Stimulated activated CD4-positive, alpha-beta T cell treated with anti-CD3 and anti-CD28 coated beads, Interleukin-2, amount 100 ng/mL, for 24 hours (primary cell): ENCODE results near the gene KDM3B.

Experiments used
- DNase-seq, 2 donors: peaks; one replicate each; pipeline ENCODE4 v3.0.0-alpha.2; 2020

The KDM3B gene

DNA sequence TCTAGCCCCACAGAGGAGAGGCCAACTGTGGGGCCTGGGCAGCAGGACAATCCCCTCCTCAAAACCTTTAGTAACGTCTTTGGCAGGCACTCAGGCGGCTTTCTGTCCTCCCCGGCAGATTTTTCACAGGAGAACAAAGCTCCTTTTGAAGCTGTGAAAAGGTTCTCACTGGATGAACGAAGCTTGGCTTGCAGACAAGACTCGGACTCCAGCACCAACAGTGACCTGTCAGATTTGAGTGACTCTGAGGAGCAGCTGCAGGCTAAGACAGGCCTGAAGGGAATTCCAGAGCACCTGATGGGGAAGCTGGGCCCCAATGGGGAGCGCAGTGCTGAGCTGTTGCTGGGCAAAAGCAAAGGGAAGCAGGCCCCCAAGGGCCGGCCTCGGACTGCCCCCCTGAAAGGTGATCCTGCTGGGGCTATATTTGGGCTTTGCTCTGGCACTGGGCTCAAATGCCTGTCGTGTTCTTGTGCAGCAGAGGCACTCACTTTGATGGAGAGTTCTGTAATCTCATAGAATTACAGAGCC is 39.4 kb downstream of the KDM3B start:
- DNase-seq: no peak

DNA sequence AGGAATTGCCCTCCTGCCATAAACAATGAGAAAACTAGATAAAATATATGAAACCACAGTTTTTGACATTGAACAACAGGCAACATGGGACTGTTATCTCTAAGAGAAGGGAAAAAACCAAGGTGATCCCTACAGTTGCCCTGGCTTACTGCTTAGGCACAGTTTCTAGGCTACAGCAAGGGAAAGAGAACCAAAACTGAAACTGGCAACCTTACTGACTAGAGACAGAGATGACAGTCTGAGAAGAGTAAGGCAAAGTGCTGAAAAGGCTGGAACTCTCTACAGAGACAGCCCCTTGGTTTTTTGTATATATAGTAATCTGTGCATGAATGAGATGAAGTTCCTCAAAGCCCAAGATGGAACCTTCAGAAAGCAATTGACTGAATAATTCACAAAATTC is 50.2 kb downstream of the KDM3B start:
- DNase-seq: no peak

GRCh38 chr5:138408023-138408422 is 55.5 kb downstream of the KDM3B start:
- peak in 1 of 2 donors; percentile 13 for DNase-seq

- peak; percentile 24 to 40 for DNase-seq
Measured at GRCh38 chr5:138410996-138411640, 58.6 kb downstream of the KDM3B start.

GRCh38 chr5:138418444-138418843 is 66.0 kb downstream of the KDM3B start:
- no peak for DNase-seq

GRCh38 chr5:138425079-138425478 is 72.6 kb downstream of the KDM3B start:
- no peak for DNase-seq

GRCh38 chr5:138435943-138436342 is 83.5 kb downstream of the KDM3B start:
- DNase-seq: no peak

GRCh38 chr5:138438003-138438723 is 85.7 kb downstream of the KDM3B start:
- no peak for DNase-seq

GRCh38 chr5:138438724-138439476 is 86.4 kb downstream of the KDM3B start, which contains the start of gene REEP2:
TSS of gene REEP2 (plus strand) at chr5:138439057. CDS start at chr5:138439209, 152 bp downstream.
- DNase-seq: peak; percentile 75 to 76

GRCh38 chr5:138439477-138440158 is 87.1 kb downstream of the KDM3B start:
- no peak for DNase-seq

GRCh38 chr5:138440159-138441073 is 87.9 kb downstream of the KDM3B start:
- DNase-seq: no peak

DNA sequence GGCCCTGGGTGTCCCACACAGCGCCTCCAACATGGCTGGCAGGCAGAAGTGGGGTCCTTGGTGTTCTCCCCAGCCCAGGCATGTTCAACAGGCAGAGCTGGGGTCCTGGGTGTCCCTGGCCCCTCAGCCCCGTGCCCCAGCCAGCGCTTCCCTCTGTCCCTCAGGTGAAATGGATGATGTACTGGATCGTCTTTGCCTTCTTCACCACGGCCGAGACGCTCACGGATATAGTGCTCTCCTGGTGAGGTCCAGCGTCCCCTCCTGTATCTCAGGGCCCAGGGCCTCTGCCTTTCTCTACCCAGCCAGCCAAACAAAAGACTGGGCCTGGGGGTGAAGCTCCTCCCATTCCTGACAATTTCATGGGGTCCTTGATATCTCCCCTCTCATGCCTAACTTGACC is 88.7 kb downstream of the KDM3B start:
- no peak for DNase-seq

DNA sequence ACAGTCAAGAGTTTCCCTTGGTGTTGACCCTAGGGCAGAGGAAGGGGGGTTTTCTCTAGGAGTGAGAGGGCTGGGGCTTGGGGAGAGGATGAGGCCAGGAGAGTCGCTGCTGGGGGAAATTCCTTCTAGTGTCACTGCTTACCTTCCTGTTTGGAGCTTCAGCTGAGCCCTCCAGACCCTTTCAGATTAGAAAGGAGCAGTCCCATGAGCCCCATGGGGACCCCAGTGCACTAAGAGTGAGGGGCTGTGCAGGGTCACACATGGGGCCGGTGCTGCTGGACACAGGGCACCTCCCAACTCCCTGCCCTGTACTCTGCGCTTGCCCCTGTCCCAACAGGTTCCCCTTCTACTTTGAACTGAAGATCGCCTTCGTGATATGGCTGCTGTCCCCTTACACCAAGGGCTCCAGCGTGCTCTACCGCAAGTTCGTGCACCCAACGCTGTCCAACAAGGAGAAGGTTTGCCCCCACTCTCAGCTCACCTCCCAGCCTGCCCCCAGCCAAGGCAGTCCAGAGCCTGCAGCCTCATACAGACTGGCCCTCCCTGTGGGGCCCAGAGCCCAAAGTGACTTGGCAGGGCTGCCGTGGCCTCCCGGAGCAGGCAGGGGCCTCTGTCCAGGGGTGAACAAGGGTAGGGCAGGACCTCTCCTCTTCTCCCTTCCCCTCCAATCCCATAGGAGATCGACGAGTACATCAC is 91.7 kb downstream of the KDM3B start:
- no peak for DNase-seq

DNA sequence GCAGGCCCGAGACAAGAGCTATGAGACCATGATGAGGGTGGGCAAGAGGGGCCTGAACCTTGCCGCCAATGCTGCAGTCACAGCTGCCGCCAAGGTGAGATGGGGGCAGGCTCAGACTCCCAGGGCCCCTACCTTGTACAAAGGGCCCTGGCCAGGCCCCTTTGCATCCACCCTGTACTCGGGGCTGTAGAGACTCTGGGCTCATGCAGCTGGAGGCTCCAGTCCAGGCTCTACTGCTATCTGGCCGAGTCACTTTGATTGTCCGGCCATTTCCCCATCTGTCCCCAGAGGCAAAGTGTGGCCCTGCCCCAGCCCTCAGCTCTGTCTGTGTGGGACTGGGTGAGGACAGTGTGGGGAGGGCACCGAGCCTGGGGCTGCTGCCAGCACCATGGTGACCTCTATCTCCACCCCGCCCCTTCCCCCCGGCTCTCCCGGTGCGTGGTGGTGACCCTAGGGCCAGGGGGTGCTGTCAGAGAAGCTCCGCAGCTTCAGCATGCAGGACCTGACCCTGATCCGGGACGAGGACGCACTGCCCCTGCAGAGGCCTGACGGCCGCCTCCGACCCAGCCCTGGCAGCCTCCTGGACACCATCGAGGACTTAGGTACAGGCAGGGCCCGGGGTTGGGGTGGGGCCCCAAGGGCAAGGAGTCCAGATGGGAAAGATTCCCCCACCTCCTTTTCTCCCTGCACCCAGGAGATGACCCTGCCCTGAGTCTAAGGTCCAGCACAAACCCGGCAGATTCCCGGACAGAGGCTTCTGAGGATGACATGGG is 92.5 kb downstream of the KDM3B start:
- DNase-seq: no peak

DNA sequence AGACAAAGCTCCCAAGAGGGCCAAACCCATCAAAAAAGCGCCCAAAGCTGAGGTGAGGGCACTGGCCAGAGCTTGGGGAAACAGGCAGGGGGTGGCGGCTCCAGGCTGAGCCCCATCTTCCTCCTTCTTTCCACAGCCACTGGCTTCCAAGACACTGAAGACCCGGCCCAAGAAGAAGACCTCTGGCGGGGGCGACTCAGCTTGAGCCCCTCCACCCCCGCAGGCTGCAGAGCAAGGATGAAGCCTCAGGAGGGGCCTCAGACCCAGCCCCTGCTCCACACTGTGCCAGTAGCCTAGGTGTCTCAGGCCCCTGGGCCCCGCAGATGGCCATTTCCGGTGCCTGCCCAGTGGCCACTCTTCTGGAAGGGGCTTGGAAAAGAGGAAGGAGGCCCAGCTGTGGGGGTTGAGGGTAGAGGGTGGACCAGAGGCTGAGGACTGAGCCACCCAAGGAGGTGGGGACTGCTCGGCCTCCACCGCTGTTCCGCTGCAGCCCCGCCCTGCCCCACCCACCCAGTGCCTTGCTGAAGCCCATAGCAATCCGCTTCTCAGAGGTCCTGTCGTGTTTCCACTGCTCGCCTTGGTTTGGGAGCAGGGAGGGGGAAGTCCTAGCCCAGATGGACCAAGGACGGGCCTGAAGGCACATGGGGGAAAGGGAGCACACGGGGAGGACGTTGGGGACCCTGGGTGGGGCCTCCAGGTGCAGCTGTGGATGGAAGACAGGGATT is 93.2 kb downstream of the KDM3B start:
- no peak for DNase-seq

DNA sequence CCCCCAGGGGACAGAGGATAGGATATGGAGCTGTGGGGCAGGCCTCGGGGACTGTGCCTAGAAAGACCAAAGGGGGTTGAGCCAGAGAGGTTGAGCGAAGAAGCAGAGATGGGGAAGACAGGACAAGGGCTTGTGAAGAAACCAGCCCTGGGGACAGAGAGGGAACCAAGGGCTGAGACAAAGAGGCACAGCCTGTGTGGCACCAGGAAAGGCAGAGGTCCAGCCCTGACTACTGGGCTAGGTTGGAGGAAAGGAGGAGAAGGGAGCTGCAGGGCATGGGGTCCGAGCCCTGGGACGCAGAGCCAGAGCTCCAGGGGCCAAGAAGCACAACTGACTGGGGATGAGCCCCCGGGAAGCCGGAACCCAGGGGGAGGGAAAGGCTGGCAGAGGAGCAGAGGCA is 95.6 kb downstream of the KDM3B start:
- DNase-seq: no peak

DNA sequence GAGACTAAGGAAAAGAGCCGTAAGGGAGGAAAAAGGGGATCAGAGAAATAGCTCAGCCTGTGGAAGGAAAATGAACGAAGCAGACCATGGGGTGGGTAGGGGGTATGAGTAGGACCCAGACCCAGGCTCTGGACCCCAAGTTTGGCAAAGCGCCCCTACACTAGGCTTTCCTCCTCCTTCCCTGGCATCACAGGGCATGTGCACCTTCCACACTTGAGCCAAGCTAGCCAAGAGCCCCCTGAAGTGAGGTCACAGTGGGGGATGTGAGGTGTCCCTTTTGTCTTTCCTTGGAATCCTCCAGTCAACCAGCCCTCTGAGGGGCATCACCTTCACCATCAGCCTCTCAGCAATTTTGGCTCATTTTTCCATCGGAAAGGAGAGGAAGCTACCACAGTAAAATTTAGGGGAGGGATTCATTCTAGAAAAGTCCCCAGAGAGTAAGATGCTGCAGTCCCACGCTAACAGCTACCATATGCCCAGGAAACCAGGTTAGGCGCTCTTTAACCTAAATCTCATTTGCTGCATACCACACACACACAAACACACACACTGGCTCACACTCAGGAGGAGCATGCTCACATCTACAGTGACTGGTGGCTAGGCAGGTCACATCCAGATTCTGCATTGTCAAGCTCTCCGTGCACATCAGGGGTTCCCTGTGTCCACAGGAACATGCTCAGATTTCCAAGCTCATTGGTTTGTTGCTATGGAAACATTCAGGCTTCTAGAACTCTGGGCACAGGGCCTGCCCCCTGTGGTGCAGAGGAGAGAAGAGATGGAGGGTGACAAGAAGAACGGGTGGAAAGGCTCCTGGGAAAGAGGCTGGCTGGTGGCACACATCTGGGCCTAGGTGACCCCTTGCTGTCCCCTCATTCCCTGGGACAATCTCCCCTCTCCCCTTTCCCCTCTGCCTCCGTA is 96.3 kb downstream of the KDM3B start:
- DNase-seq: no peak

DNA sequence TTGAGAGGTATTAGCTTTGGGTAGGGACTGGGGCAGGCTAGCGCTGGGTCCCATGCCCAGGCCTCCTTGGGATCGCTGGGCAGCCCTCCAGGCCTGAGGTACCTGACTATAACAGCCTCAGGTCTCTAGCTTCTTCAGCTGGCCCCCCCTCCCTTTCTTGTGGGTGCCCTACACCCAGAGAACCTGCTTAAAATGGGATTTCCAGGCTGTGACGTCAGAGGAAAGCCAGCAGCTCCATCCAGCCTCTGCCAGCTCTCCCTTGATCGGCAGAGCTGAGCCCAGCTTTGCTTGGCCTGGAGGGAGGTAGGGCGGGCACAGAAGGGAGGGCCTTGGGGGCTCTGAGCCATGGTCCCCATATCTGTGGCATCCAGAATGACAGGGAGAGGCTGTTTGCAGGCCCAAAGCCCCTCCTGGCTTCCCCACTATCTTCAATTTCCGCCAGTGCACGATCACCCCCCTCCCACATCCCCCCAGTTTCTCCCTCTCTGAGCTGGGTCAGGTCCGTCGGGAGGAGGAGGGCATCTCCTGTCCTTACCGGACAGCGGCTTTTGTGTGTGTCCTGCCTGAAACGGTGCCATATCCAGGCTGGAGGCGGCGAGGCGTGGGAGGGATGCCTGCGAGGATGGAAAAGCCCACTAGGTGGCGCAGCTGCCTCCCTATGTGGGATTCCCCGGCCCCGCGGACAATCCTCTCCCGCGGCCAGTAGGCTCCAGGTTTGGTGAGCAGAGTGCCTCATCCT is 97.2 kb downstream of the KDM3B start:
- peak; percentile 87 to 91 for DNase-seq
